HEK293 (cell line): ENCODE results near the gene LAMA5.

Source experiments
- BCL6B ChIP-seq: fragments of 450-650 bp; formaldehyde crosslinking; IDR thresholded peaks from 2 replicates; pipeline ENCODE4 v1.5.1; 2017; ENCODE audit warnings: missing biosample characterization, missing genetic modification characterization
- CTCF ChIP-seq: fragments of 450-650 bp; formaldehyde crosslinking; IDR thresholded peaks from 2 replicates; pipeline ENCODE4 v1.5.1; 2016; ENCODE audit warnings: missing biosample characterization, missing genetic modification characterization
- GFI1B ChIP-seq: fragments of 450-650 bp; formaldehyde crosslinking; IDR thresholded peaks from 2 replicates; pipeline ENCODE4 v1.5.1; 2016; ENCODE audit warnings: missing biosample characterization, missing genetic modification characterization
- GLIS2 ChIP-seq: fragments of 450-650 bp; formaldehyde crosslinking; IDR thresholded peaks from 2 replicates; pipeline ENCODE4 v1.5.1; 2016; ENCODE audit warnings: missing biosample characterization, missing genetic modification characterization
- HIC1 ChIP-seq: fragments of 450-650 bp; formaldehyde crosslinking; IDR thresholded peaks from 2 replicates; pipeline ENCODE4 v1.5.1; 2016; ENCODE audit warnings: missing biosample characterization, missing genetic modification characterization
- HOXD13 ChIP-seq: sonication (generic); formaldehyde crosslinking; IDR thresholded peaks from 2 replicates; pipeline ENCODE4 v1.8.0; 2022; ENCODE audit warnings: missing genetic modification reagents, borderline replicate concordance
- KLF16 ChIP-seq: fragments of 450-650 bp; formaldehyde crosslinking; IDR thresholded peaks from 2 replicates; pipeline ENCODE4 v1.5.1; 2017; ENCODE audit warnings: missing biosample characterization, missing genetic modification characterization
- KLF17 ChIP-seq: fragments of 450-650 bp; formaldehyde crosslinking; IDR thresholded peaks from 2 replicates; pipeline ENCODE4 v1.5.1; 2016; ENCODE audit warnings: missing biosample characterization, missing genetic modification characterization
- PATZ1 ChIP-seq: fragments of 450-650 bp; formaldehyde crosslinking; IDR thresholded peaks from 2 replicates; pipeline ENCODE4 v1.5.1; 2016; ENCODE audit warnings: missing biosample characterization, missing genetic modification characterization
- REPIN1 ChIP-seq: fragments of 450-650 bp; formaldehyde crosslinking; IDR thresholded peaks from 2 replicates; pipeline ENCODE4 v1.5.1; 2017; ENCODE audit warnings: missing biosample characterization, missing genetic modification characterization, low read depth
- SCRT2 ChIP-seq: fragments of 450-650 bp; formaldehyde crosslinking; IDR thresholded peaks from 2 replicates; pipeline ENCODE4 v1.5.1; 2016; ENCODE audit warnings: missing biosample characterization, missing genetic modification characterization
- SP3 ChIP-seq: fragments of 450-650 bp; formaldehyde crosslinking; IDR thresholded peaks from 2 replicates; pipeline ENCODE4 v1.5.1; 2016; ENCODE audit warnings: missing biosample characterization, missing genetic modification characterization
- YY2 ChIP-seq: fragments of 450-650 bp; formaldehyde crosslinking; IDR thresholded peaks from 2 replicates; pipeline ENCODE4 v1.5.1; 2016; ENCODE audit warnings: missing biosample characterization, missing genetic modification characterization
- ZBTB11 ChIP-seq: fragments of 450-650 bp; formaldehyde crosslinking; conservative IDR thresholded peaks from 2 replicates; pipeline ENCODE4 v1.5.1; 2016; ENCODE audit warnings: low read depth, missing biosample characterization, missing genetic modification characterization
- ZBTB20 ChIP-seq: fragments of 450-650 bp; formaldehyde crosslinking; IDR thresholded peaks from 2 replicates; pipeline ENCODE4 v1.5.1; 2016; ENCODE audit warnings: missing biosample characterization, missing genetic modification characterization
- ZFP3 ChIP-seq: fragments of 450-650 bp; formaldehyde crosslinking; IDR thresholded peaks from 2 replicates; pipeline ENCODE4 v1.5.1; 2016; ENCODE audit warnings: low read depth, missing biosample characterization, missing genetic modification characterization
- ZNF146 ChIP-seq: fragments of 450-650 bp; formaldehyde crosslinking; IDR thresholded peaks from 2 replicates; pipeline ENCODE4 v1.5.1; 2016; ENCODE audit warnings: missing biosample characterization, missing genetic modification characterization
- ZNF2 ChIP-seq: fragments of 450-650 bp; formaldehyde crosslinking; IDR thresholded peaks from 2 replicates; pipeline ENCODE4 v1.5.1; 2016; ENCODE audit warnings: missing biosample characterization, missing genetic modification characterization
- ZNF24 ChIP-seq: fragments of 450-650 bp; formaldehyde crosslinking; IDR thresholded peaks from 2 replicates; pipeline ENCODE4 v1.5.1; 2016; ENCODE audit warnings: missing biosample characterization, missing genetic modification characterization
- ZNF302 ChIP-seq: fragments of 450-650 bp; formaldehyde crosslinking; IDR thresholded peaks from 2 replicates; pipeline ENCODE4 v1.5.1; 2016; ENCODE audit warnings: missing biosample characterization, missing genetic modification characterization, low read depth
- ZNF354C ChIP-seq: fragments of 450-650 bp; formaldehyde crosslinking; IDR thresholded peaks from 2 replicates; pipeline ENCODE4 v1.5.1; 2016; ENCODE audit warnings: missing biosample characterization, missing genetic modification characterization, low read depth, borderline replicate concordance
- ZNF521 ChIP-seq: fragments of 450-650 bp; formaldehyde crosslinking; IDR thresholded peaks from 2 replicates; pipeline ENCODE4 v1.5.1; 2017; ENCODE audit warnings: missing biosample characterization, mild to moderate bottlenecking, missing genetic modification characterization
- ZNF544 ChIP-seq: fragments of 450-650 bp; formaldehyde crosslinking; IDR thresholded peaks from 2 replicates; pipeline ENCODE4 v1.5.0; 2017; ENCODE audit warnings: missing biosample characterization, missing genetic modification characterization
- ZNF571 ChIP-seq: fragments of 450-650 bp; formaldehyde crosslinking; IDR thresholded peaks from 2 replicates; pipeline ENCODE4 v1.5.0; 2017; ENCODE audit warnings: missing biosample characterization, missing genetic modification characterization
- ZNF704 ChIP-seq: fragments of 450-650 bp; formaldehyde crosslinking; IDR thresholded peaks from 2 replicates; pipeline ENCODE4 v1.5.1; 2016; ENCODE audit warnings: missing biosample characterization, missing genetic modification characterization
- ZNF776 ChIP-seq: fragments of 450-650 bp; formaldehyde crosslinking; IDR thresholded peaks from 2 replicates; pipeline ENCODE4 v1.5.0; 2017; ENCODE audit warnings: missing biosample characterization, missing genetic modification characterization, borderline replicate concordance
- ZNF791 ChIP-seq: fragments of 450-650 bp; formaldehyde crosslinking; IDR thresholded peaks from 2 replicates; pipeline ENCODE4 v1.5.1; 2016; ENCODE audit warnings: missing biosample characterization, missing genetic modification characterization

The LAMA5 gene

GRCh38 chr20:62387219-62387913 is 20.3 kb upstream of the LAMA5 start (continued):
- TF ChIP-seq ZNF704 (tag by site-specific recombination) (no peak), ZNF776 (no peak), ZBTB11 (tag by site-specific recombination) (no peak), ZNF146 (tag by site-specific recombination) (peak; percentile 24; the same call in 1 of the 2 replicates), CTCF (no peak), HOXD13 (CRISPR knock-in tag) (no peak), GLIS2 (no peak), ZNF302 (tag by site-specific recombination) (no peak), KLF16 (tag by site-specific recombination) (no peak), ZNF521 (tag by site-specific recombination) (no peak), SCRT2 (tag by site-specific recombination) (no peak), ZNF571 (tag by site-specific recombination) (no peak), GFI1B (tag by site-specific recombination) (no peak), ZBTB20 (tag by site-specific recombination) (no peak), HIC1 (tag by site-specific recombination) (no peak), SP3 (tag by site-specific recombination) (no peak), REPIN1 (tag by site-specific recombination) (no peak), ZNF2 (tag by site-specific recombination) (no peak), BCL6B (no peak), PATZ1 (tag by site-specific recombination) (no peak), ZNF354C (tag by site-specific recombination) (no peak), ZNF544 (no peak), ZNF24 (no peak), YY2 (tag by site-specific recombination) (0 out of 2 replicates have a peak, but pooled peaks have one; percentile 32), ZNF791 (tag by site-specific recombination) (peak; percentile 35; the same call in 1 of the 2 replicates), ZFP3 (tag by site-specific recombination) (no peak), KLF17 (no peak; the same call in 1 of the 2 replicates)
